HepG2 (cell line): ENCODE measurements around the gene PRKCE. TPM values are rescaled to one million over a fixed set of nuclear protein-coding genes. Genes with fewer than 3 reads are reported as not detected.

Experiments used
- ATAC-seq: fragments of 200-7000 bp; cut with Tn5 transposase; 3 replicates; pipeline ENCODE4 v1.9.1; 2020; ENCODE audit warnings: mild to moderate bottlenecking, moderate library complexity
- BruUV-seq: library from RNA; stranded (reverse); fragments of 400-500 nt; replicated peaks from 2 replicates; lab custom pipeline; 2021; lab: Mats Ljungman, UMichigan
- CTCF ChIA-PET: fragments of 300-600 bp; formaldehyde crosslinking; extraction: SDS; loops from one replicate; lab custom pipeline; 2021; ENCODE audit warnings: low total read pairs, inconsistent platforms, low intra/inter-chr PET ratio; lab: Yijun Ruan, JAX
- POLR2A ChIA-PET: fragments of 350-600 bp; sonication (Branson Sonifier 250); formaldehyde crosslinking; loops from one replicate; lab custom pipeline; 2020; ENCODE audit warnings: antibody characterized with exemption, inconsistent platforms; lab: Yijun Ruan, JAX
- DNase-seq: peaks from one replicate; pipeline ENCODE4 v3.0.0-alpha.2; 2015; ENCODE audit warnings: low spot score
- FAIRE-seq: peaks from 3 replicates; lab custom pipeline; 2011; peaks lifted over from hg19 to GRCh38; lab: Jason Lieb, UNC
- H2AFZ ChIP-seq: one replicate; pipeline ENCODE4 v1.6.1; 2011; ENCODE audit warnings: low read length, inconsistent platforms
- H3K27ac ChIP-seq: fragments of 300-600 bp; 3 replicates; pipeline ENCODE4 v1.8.0; 2011; ENCODE audit warnings: mixed run types, mild to moderate bottlenecking, mixed read lengths, low read length, inconsistent platforms; ENCODE audit not compliant: insufficient read depth; ENCODE audit errors: extremely low read length
- H3K27me3 ChIP-seq, 2 experiments: fragments of 200-600 bp in 1 of 2; 2 replicates in 1 of 2; 3 replicates in 1 of 2; pipeline versions ENCODE4 v1.6.0 to v1.8.0; 2011; ENCODE audit warnings: low read length in 2 of 2, mild to moderate bottlenecking in 2 of 2, moderate library complexity in 2 of 2, inconsistent platforms in 1 of 2; ENCODE audit not compliant: insufficient read depth in 2 of 2, control insufficient read depth in 1 of 2
- H3K36me3 ChIP-seq, 2 experiments: fragments of 200-600 bp in 1 of 2; replicated peaks in 1 of 2; 2 replicates in 1 of 2; 3 replicates in 1 of 2; pipeline versions ENCODE4 v1.5.1 to v1.8.0; 2011; ENCODE audit warnings: low read length in 2 of 2, inconsistent platforms in 1 of 2; ENCODE audit not compliant: insufficient read depth in 2 of 2, control insufficient read depth in 1 of 2
- H3K4me1 ChIP-seq: 2 replicates; pipeline ENCODE4 v1.5.1; 2012; ENCODE audit warnings: low read length, inconsistent platforms; ENCODE audit not compliant: insufficient read depth
- H3K4me2 ChIP-seq: 2 replicates; pipeline ENCODE4 v1.6.0; 2011; ENCODE audit warnings: low read depth, low read length, inconsistent platforms
- H3K4me3 ChIP-seq, 3 experiments: fragments of 200-600 bp in 1 of 3; sonication (generic), shearing (Covaris generic) in 1 of 3; replicated peaks in 1 of 3; 2 replicates each; pipeline ENCODE4 v1.5.1; 2011 to 2016; ENCODE audit warnings: low read length in 3 of 3, inconsistent platforms in 2 of 3, low read depth in 2 of 3, mild to moderate bottlenecking in 2 of 3, control low read depth in 1 of 3, mixed read lengths in 1 of 3; ENCODE audit not compliant: insufficient read depth in 1 of 3
- H3K79me2 ChIP-seq: one replicate; pipeline ENCODE4 v1.6.1; 2011; ENCODE audit warnings: low read length, inconsistent platforms; ENCODE audit not compliant: insufficient read depth
- H3K9ac ChIP-seq: 2 replicates; pipeline ENCODE4 v1.6.0; 2011; ENCODE audit warnings: mild to moderate bottlenecking, low read depth, low read length, inconsistent platforms; ENCODE audit not compliant: insufficient read depth
- H3K9me3 ChIP-seq: 2 replicates; pipeline ENCODE4 v1.5.1; 2012; ENCODE audit warnings: mild to moderate bottlenecking, low read length
- H4K20me1 ChIP-seq: 2 replicates; pipeline ENCODE4 v1.6.0; 2011; ENCODE audit warnings: inconsistent platforms, mild to moderate bottlenecking, low read length, moderate library complexity; ENCODE audit not compliant: insufficient read depth
- GPN1 ChIP-seq: sonication (generic); formaldehyde crosslinking; IDR thresholded peaks from 2 replicates; pipeline ENCODE4 v1.5.1; 2020; ENCODE audit warnings: missing genetic modification reagents, borderline replicate concordance
- HBP1 ChIP-seq: IDR thresholded peaks from 2 replicates; pipeline ENCODE4 v1.6.1; 2016; ENCODE audit warnings: low read depth, control low read depth
- HNF4G ChIP-seq, 2 experiments: sonication (generic) in 1 of 2; formaldehyde crosslinking in 1 of 2; IDR thresholded peaks; 2 replicates each; pipeline versions ENCODE4 v1.4.0 to v1.6.1; 2011 to 2020; ENCODE audit warnings: borderline replicate concordance in 2 of 2, low read depth in 2 of 2, mild to moderate bottlenecking in 2 of 2, low read length in 1 of 2, missing genetic modification reagents in 1 of 2, moderate library complexity in 1 of 2
- MTA3 ChIP-seq: sonication (generic); formaldehyde crosslinking; IDR thresholded peaks from 2 replicates; pipeline ENCODE4 v1.4.0; 2020; ENCODE audit warnings: missing genetic modification reagents
- ZNF280B ChIP-seq: sonication (generic); formaldehyde crosslinking; IDR thresholded peaks from 2 replicates; pipeline ENCODE4 v1.5.0; 2020; ENCODE audit warnings: missing genetic modification reagents, mild to moderate bottlenecking, borderline replicate concordance
- ZNF430 ChIP-seq: sonication (generic); formaldehyde crosslinking; IDR thresholded peaks from 2 replicates; pipeline ENCODE4 v1.9.0; 2021; ENCODE audit warnings: mild to moderate bottlenecking, missing genetic modification reagents
- ZNF484 ChIP-seq: sonication (generic); formaldehyde crosslinking; IDR thresholded peaks from 2 replicates; pipeline ENCODE4 v1.5.1; 2020; ENCODE audit warnings: mild to moderate bottlenecking, low read depth, missing genetic modification reagents, borderline replicate concordance
- ZNF562 ChIP-seq: sonication (generic); formaldehyde crosslinking; IDR thresholded peaks from 2 replicates; pipeline ENCODE4 v1.8.0; 2022; ENCODE audit warnings: missing genetic modification reagents, borderline replicate concordance
- WGBS: methylation state at CpG from one replicate; pipeline ENCODE4 v1.1.6; 2017; ENCODE audit warnings: low lambda C conversion rate; 5-methylcytosine and 5-hydroxymethylcytosine counted together
- in situ Hi-C: cut with HindIII; loops from 2 replicates; pipeline ENCODE4 v1.10.0; 2017; ENCODE audit warnings: low pct_unique_long_range_greater_than_20kb; ENCODE audit not compliant: extremely low pct_ligation_motif_present
- intact Hi-C: fragments of 100-400 bp; cut with micrococcal nuclease; formaldehyde crosslinking; loops from one replicate; pipeline ENCODE4 v1.10.0; 2022; ENCODE audit not compliant: unreplicated experiment
- polyA plus RNA-seq, 8 experiments: library from polyadenylated mRNA; depleted of rRNA in 3 of 8; stranded (reverse) in 7 of 8; unstranded in 1 of 8; fragments of >200 nt; fragmentation: Illumina TruSeq in 4 of 8; extraction: Trizol in 4 of 8; gene quantifications; 2 replicates each; pipeline versions ENCODE4 v1.2.1 to v1.2.3, GENCODE V29; 2011 to 2016; ENCODE audit warnings: low read depth in 4 of 8, missing spikeins in 1 of 8, mixed read lengths in 1 of 8; ENCODE audit not compliant: insufficient read depth in 1 of 8
- total RNA-seq, 5 experiments: library from RNA; depleted of rRNA; stranded (reverse); fragments of >200 nt; fragmentation: Illumina TruSeq; extraction: Trizol; gene quantifications; 2 replicates each; pipeline ENCODE4 v1.2.3, GENCODE V29; 2016; ENCODE audit warnings: low read depth in 1 of 5
- TF ChIP-seq, protein P1 (sequence below): sonication (generic); formaldehyde crosslinking; IDR thresholded peaks from 2 replicates; pipeline ENCODE4 v1.4.0; 2020; ENCODE audit warnings: missing genetic modification reagents

The PRKCE gene
- total and polyA plus RNA-seq, 2 of the 13 experiments (the other 11 are each of a cell fraction or from before 2014, with no cell fraction given) = 1.0 to 3.9 TPM

- in situ Hi-C loops = no loop called here
- Histone ChIP-seq H3K79me2 (no peaks in the 10 kb centered on the region), H3K4me3 (no peak overlapping the region), H3K4me1 (no peaks in the 10 kb centered on the region), H4K20me1 (no peaks in the 10 kb centered on the region), H3K9me3 (no peaks in the 10 kb centered on the region), H3K27me3 (no peaks in the 10 kb centered on the region), H3K36me3 (no peaks in the 10 kb centered on the region), H3K27ac (no peak overlapping the region), H3K4me2 (no peak overlapping the region)
- CTCF ChIA-PET = no interaction called here
- no peak for DNase-seq
- no TSS peak for BruUV-seq
- 71% methylated on average over 6 of the region's 6 CpGs for WGBS
- TF ChIP-seq ZNF562 (no peak), HBP1 (CRISPR knock-in tag) (no peak), ZNF484 (CRISPR knock-in tag) (no peak), HNF4G (IDR thresholded peaks at IDR 0.05; ENCODE audit: borderline replicate concordance, low read depth, low read length) (no peak), HNF4G (CRISPR knock-in tag; IDR thresholded peaks at IDR 0.05; ENCODE audit: borderline replicate concordance, low read depth) (no peak), ZNF430 (CRISPR knock-in tag) (no peak), ZNF280B (CRISPR knock-in tag) (no peak), MTA3 (CRISPR knock-in tag) (no peak), GPN1 (CRISPR knock-in tag) (no peak)
- TF ChIP-seq, protein P1, sequence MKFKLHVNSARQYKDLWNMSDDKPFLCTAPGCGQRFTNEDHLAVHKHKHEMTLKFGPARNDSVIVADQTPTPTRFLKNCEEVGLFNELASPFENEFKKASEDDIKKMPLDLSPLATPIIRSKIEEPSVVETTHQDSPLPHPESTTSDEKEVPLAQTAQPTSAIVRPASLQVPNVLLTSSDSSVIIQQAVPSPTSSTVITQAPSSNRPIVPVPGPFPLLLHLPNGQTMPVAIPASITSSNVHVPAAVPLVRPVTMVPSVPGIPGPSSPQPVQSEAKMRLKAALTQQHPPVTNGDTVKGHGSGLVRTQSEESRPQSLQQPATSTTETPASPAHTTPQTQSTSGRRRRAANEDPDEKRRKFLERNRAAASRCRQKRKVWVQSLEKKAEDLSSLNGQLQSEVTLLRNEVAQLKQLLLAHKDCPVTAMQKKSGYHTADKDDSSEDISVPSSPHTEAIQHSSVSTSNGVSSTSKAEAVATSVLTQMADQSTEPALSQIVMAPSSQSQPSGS (CRISPR knock-in tag) = no peak
- TF ChIP-seq, all 625 proteins: peak for 0
- FAIRE-seq (no peak), ATAC-seq (no peak)
- Histone ChIP-seq H3K9ac (no peak overlapping the region), H2AFZ (no peak overlapping the region)
- intact Hi-C loops = no loop called here
- POLR2A ChIA-PET = no interaction called here
These were observed 440.6 kb downstream of the PRKCE start for GRCh38 chr2:46091961-46092667.
